Bone marrow (tissue), 2 donors: Measurements from ENCODE around the gene OCEL1.
"Not testable (repeated sequence)": the region's sequence is repeated elsewhere in the genome, so short reads cannot be mapped to it uniquely, and the experiment has no call there.

Source experiments
- DNase-seq, 2 donors: peaks; one replicate each; lab custom pipeline; 2025; lab: John Stamatoyannopoulos, UW

OCEL1 gene

GRCh38 chr19:17226002-17226933, at the start of gene OCEL1:
OCEL1 (plus strand) TSS chr19:17226226; CDS start chr19:17226248, 22 bp downstream.
- DNase-seq, result peak; percentile 93 to 100

GRCh38 chr19:17178291-17178690, 47.7 kb upstream of the OCEL1 start:
- no peak for DNase-seq

- DNase-seq, result no peak
Measured at GRCh38 chr19:17180997-17181702, 44.9 kb upstream of the OCEL1 start.

- DNase-seq, result no peak
Measured at GRCh38 chr19:17183271-17183761, 42.7 kb upstream of the OCEL1 start.

GRCh38 chr19:17183858-17184321, 42.1 kb upstream of the OCEL1 start:
- peak; percentile 13 to 77 for DNase-seq

- peak in 1 of 2 donors; percentile 37 for DNase-seq
Measured at GRCh38 chr19:17184371-17184841, 41.6 kb upstream of the OCEL1 start.

GRCh38 chr19:17185590-17185989, 40.4 kb upstream of the OCEL1 start:
- DNase-seq, result no peak

- DNase-seq, result not testable (repeated sequence)
Measured at GRCh38 chr19:17191736-17192135, 34.3 kb upstream of the OCEL1 start.

GRCh38 chr19:17192751-17193150, 33.3 kb upstream of the OCEL1 start:
- DNase-seq, result no peak

- DNase-seq, result no peak
Measured at GRCh38 chr19:17194608-17195007, 31.4 kb upstream of the OCEL1 start.

- no peak for DNase-seq
Measured at GRCh38 chr19:17195106-17195505, 30.9 kb upstream of the OCEL1 start.

GRCh38 chr19:17196610-17197009, 29.4 kb upstream of the OCEL1 start:
- DNase-seq, result no peak

GRCh38 chr19:17197666-17198065, 28.4 kb upstream of the OCEL1 start:
- DNase-seq, result no peak

- no peak for DNase-seq
Measured at GRCh38 chr19:17200408-17201079, 25.5 kb upstream of the OCEL1 start.

GRCh38 chr19:17202249-17202648, 23.8 kb upstream of the OCEL1 start:
- DNase-seq, result no peak

- no peak for DNase-seq
Measured at GRCh38 chr19:17202713-17203112, 23.3 kb upstream of the OCEL1 start.

- DNase-seq, result no peak
Measured at GRCh38 chr19:17205237-17206140, 20.5 kb upstream of the OCEL1 start.

- DNase-seq, result no peak
Measured at GRCh38 chr19:17206736-17207581, 19.1 kb upstream of the OCEL1 start.

- no peak for DNase-seq
Measured at GRCh38 chr19:17209126-17210036, 16.6 kb upstream of the OCEL1 start.
